ENCODE data around the gene ATP8A1.
"Not testable (repeated sequence)": the region's sequence is repeated elsewhere in the genome, so short reads cannot be mapped to it uniquely, and the experiment has no call there.

The ATP8A1 gene

GRCh38 chr4:42492962-42493361 lies 163.9 kb downstream of the ATP8A1 start:
- no peak for DNase-seq

GRCh38 chr4:42490015-42490414 lies 166.9 kb downstream of the ATP8A1 start:
- DNase-seq = no peak

- DNase-seq = no peak
Measured at GRCh38 chr4:42489095-42489494, 167.8 kb downstream of the ATP8A1 start.

GRCh38 chr4:42488554-42488953 lies 168.4 kb downstream of the ATP8A1 start:
- no peak for DNase-seq

GRCh38 chr4:42488114-42488513 lies 168.8 kb downstream of the ATP8A1 start:
- DNase-seq = no peak

GRCh38 chr4:42487230-42487629 lies 169.7 kb downstream of the ATP8A1 start:
- no peak for DNase-seq

GRCh38 chr4:42486156-42486555 lies 170.7 kb downstream of the ATP8A1 start:
- DNase-seq = not testable (repeated sequence)

- DNase-seq = no peak
Measured at GRCh38 chr4:42484630-42485029, 172.3 kb downstream of the ATP8A1 start.

- DNase-seq = no peak
Measured at GRCh38 chr4:42483426-42484379, 173.2 kb downstream of the ATP8A1 start.

GRCh38 chr4:42482516-42483327 lies 174.2 kb downstream of the ATP8A1 start:
- peak; percentile 12 for DNase-seq

GRCh38 chr4:42480717-42481116 lies 176.2 kb downstream of the ATP8A1 start:
- DNase-seq = no peak

GRCh38 chr4:42480281-42480680 lies 176.6 kb downstream of the ATP8A1 start:
- DNase-seq = no peak

GRCh38 chr4:42478946-42479345 lies 178.0 kb downstream of the ATP8A1 start:
- no peak for DNase-seq

- DNase-seq = no peak
Measured at GRCh38 chr4:42478509-42478908, 178.4 kb downstream of the ATP8A1 start.

GRCh38 chr4:42474406-42474805 lies 182.5 kb downstream of the ATP8A1 start:
- no peak for DNase-seq

GRCh38 chr4:42473071-42473684 lies 183.7 kb downstream of the ATP8A1 start:
- no peak for DNase-seq

- DNase-seq = no peak
Measured at GRCh38 chr4:42471896-42472295, 185.0 kb downstream of the ATP8A1 start.

- no peak for DNase-seq
Measured at GRCh38 chr4:42470023-42470422, 186.9 kb downstream of the ATP8A1 start.

GRCh38 chr4:42467777-42468176 lies 189.1 kb downstream of the ATP8A1 start:
- DNase-seq = not testable (repeated sequence)

- DNase-seq = no peak
Measured at GRCh38 chr4:42466273-42466844, 190.5 kb downstream of the ATP8A1 start.

GRCh38 chr4:42464550-42465094 lies 192.3 kb downstream of the ATP8A1 start:
- DNase-seq = no peak

- DNase-seq = not testable (repeated sequence)
Measured at GRCh38 chr4:42461216-42461615, 195.7 kb downstream of the ATP8A1 start.

GRCh38 chr4:42460043-42460442 lies 196.9 kb downstream of the ATP8A1 start:
- DNase-seq = no peak
